ENCODE measurements around the gene GAB2. TPM values are rescaled to one million over a fixed set of nuclear protein-coding genes. Genes with fewer than 3 reads are reported as not detected.

Gene GAB2
- total RNA-seq, 1 experiment from 2014 or later, result 3.3 TPM

DNA sequence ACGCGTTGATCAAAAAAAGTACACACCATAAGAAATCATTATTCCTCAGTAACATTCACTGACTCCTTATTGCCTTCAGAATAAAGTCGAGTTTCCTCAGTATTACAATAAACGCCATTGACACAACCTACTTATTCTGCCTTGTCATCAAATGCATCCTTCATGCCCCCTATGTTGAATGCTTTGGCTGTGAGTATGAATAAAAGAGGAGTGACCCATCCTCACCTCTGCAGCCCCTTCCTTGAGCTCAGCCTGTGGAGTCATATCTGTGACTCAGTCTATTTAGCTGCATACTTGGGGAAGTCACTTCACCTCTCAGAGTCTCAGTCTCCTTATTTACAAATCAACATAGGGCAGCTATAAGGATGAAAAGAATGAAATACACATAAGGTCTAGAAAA is 163.8 kb downstream of the GAB2 start:
- WGBS (ENCODE audit: extremely low coverage, insufficient read length, low lambda C conversion rate), result no CpG with 5 or more reads among the region's 4 CpGs
- Histone ChIP-seq H3K79me2 (ENCODE audit: insufficient read depth, low read length) (no peaks in the 10 kb centered on the region), H3K56ac (ENCODE audit: insufficient read length, low read depth, low read length) (no peak overlapping the region), H3K23ac (ENCODE audit: insufficient read length, low read depth, low read length) (no peak overlapping the region), H2BK5ac (ENCODE audit: insufficient read length, low read length) (no peak overlapping the region), H2BK15ac (ENCODE audit: low read depth, low read length) (no peak overlapping the region), H3K14ac (ENCODE audit: insufficient read depth, low read length) (no peak overlapping the region), H3T11ph (ENCODE audit: low read length) (no peak overlapping the region), H4K20me1 (ENCODE audit: control insufficient read depth, insufficient read depth, insufficient read length) (no peaks in the 10 kb centered on the region), H3K4ac (ENCODE audit: low read depth, low read length) (no peak overlapping the region), H3K23me2 (ENCODE audit: insufficient read length, low read depth, low read length, poor library complexity, severe bottlenecking) (no peaks in the 10 kb centered on the region), H2AK5ac (ENCODE audit: insufficient read length, low read length) (no peak overlapping the region), H3K27ac (ENCODE audit: insufficient read length, low read depth, low read length) (no peak overlapping the region), H4K91ac (ENCODE audit: insufficient read length, low read depth, low read length) (no peak overlapping the region), H3K18ac (ENCODE audit: insufficient read length, low read depth, low read length) (no peak overlapping the region), H2BK12ac (ENCODE audit: insufficient read length, low read depth, low read length) (no peak overlapping the region), H3K79me1 (ENCODE audit: insufficient read depth, low read depth, low read length, poor library complexity, severe bottlenecking) (no peaks in the 10 kb centered on the region), H3K4me2 (ENCODE audit: insufficient read depth, insufficient read length, low read length) (no peak overlapping the region), H2BK20ac (ENCODE audit: low read depth, low read length, poor library complexity, severe bottlenecking) (no peak overlapping the region), H3K9ac (ENCODE audit: extremely low read depth, insufficient read length, low read length) (no peak overlapping the region), H3K27me3 (ENCODE audit: insufficient read depth, low read length) (no peaks in the 10 kb centered on the region), H2BK120ac (ENCODE audit: low read depth, low read length, poor library complexity, severe bottlenecking) (no peak overlapping the region), H3K4me1 (ENCODE audit: insufficient read depth, low read length) (no peaks in the 10 kb centered on the region), H4K5ac (ENCODE audit: insufficient read length, low read depth, low read length) (no peak overlapping the region), H3K9me3 (ENCODE audit: control insufficient read depth, low read depth, low read length) (no peaks in the 10 kb centered on the region), H4K8ac (replicated peaks; ENCODE audit: insufficient read length, low read depth, low read length) (no peak overlapping the region), H2AFZ (ENCODE audit: low read length) (no peak overlapping the region)
- no peaks in the 10 kb centered on the region for H3K27me3 Mint-ChIP-seq (ENCODE audit: low read depth)
- H3K27ac Mint-ChIP-seq, result no peak overlapping the region
- no peaks in the 10 kb centered on the region for H3K9me3 Mint-ChIP-seq
- H3K4me1 Mint-ChIP-seq, result peaks cover 6 to 7% of the 10 kb centered on the region in 2 experiments; a peak in 3 of 4 replicates
- peaks cover 0 to 2% (median 0%) of the 10 kb centered on the region in 3 experiments; a peak in 1 of 7 replicates for H3K36me3 Mint-ChIP-seq (ENCODE audit: insufficient read depth in 1 of 3, low read depth in 3 of 3)
- TF ChIP-seq, protein P1, sequence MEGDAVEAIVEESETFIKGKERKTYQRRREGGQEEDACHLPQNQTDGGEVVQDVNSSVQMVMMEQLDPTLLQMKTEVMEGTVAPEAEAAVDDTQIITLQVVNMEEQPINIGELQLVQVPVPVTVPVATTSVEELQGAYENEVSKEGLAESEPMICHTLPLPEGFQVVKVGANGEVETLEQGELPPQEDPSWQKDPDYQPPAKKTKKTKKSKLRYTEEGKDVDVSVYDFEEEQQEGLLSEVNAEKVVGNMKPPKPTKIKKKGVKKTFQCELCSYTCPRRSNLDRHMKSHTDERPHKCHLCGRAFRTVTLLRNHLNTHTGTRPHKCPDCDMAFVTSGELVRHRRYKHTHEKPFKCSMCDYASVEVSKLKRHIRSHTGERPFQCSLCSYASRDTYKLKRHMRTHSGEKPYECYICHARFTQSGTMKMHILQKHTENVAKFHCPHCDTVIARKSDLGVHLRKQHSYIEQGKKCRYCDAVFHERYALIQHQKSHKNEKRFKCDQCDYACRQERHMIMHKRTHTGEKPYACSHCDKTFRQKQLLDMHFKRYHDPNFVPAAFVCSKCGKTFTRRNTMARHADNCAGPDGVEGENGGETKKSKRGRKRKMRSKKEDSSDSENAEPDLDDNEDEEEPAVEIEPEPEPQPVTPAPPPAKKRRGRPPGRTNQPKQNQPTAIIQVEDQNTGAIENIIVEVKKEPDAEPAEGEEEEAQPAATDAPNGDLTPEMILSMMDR (conservative IDR thresholded peaks at IDR 0.05), result no peak
- H3K4me3 Mint-ChIP-seq, result no peak overlapping the region
- DNase-seq, result no peak

Data from H9 (cell line).